Neuron (in vitro differentiated cells): ENCODE measurements around the gene SLC29A3.
"Not testable (repeated sequence)": the region's sequence is repeated elsewhere in the genome, so short reads cannot be mapped to it uniquely, and the experiment has no call there.

Source experiments
- H2AFZ ChIP-seq: one replicate; pipeline ENCODE4 v1.6.1; 2013; ENCODE audit warnings: low read depth, mild to moderate bottlenecking, inconsistent platforms, low read length, moderate library complexity
- H3K27me3 ChIP-seq: one replicate; pipeline ENCODE4 v1.6.1; 2013; ENCODE audit warnings: low read length; ENCODE audit not compliant: insufficient read depth
- H3K36me3 ChIP-seq: one replicate; pipeline ENCODE4 v1.6.1; 2013; ENCODE audit warnings: low read length; ENCODE audit not compliant: insufficient read depth
- H3K4me1 ChIP-seq: one replicate; pipeline ENCODE4 v1.6.1; 2013; ENCODE audit warnings: low read length; ENCODE audit not compliant: insufficient read depth
- H3K4me3 ChIP-seq: 2 replicates; pipeline ENCODE4 v1.5.1; 2013; ENCODE audit warnings: mild to moderate bottlenecking, low read length, moderate library complexity
- H3K9me3 ChIP-seq: one replicate; pipeline ENCODE4 v1.6.1; 2013; ENCODE audit warnings: low read length

The SLC29A3 gene

DNA sequence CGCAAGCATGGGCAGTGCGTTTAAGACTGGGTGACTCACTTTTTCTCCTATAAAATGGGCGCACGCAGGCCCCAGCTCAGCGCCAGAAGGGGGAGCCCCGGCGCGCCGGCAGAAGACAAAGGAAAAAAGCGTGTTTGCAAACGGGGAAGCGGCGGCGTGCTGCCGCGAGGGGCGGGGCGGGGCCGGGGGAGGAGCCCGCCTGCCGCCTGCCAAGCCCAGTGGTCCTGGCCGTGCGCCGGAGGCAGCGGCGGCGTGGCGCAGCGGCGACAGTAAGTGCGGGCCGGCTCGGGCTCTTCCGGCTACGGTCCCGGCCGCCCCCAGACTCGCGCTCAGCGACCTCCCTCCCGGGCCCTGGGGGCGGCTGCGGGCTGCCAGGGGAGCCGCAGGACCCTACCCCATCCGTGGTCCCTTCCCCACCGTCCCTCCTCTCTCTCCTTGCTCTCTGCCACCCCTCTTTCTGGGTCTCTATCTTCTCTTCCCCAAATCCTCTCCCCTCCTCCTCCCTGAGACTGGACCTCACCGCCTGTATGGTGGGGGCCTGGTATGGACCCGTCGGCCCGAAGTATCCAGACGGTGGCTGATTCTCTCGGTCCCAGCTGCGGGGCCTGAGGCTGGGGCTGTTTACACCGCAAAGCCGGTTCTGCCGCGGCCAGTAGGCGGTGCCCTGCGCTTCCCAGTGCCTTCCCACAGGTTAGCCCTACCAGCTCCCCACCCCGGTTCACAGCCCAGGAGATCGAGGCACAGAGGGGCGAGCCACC, at the start of gene SLC29A3:
Gene SLC29A3, plus strand, starts transcription at position 218 of the 758 bp plus-strand sequence. Its CDS starts 51 bp downstream, at position 269.
- peak within 1 kb of the TSS; percentile 77 for H3K4me3 ChIP-seq
- H3K4me1 ChIP-seq = peaks cover 5% of the 10 kb centered on the region
- peaks cover 8% of the 10 kb centered on the region for H3K27me3 ChIP-seq

DNA sequence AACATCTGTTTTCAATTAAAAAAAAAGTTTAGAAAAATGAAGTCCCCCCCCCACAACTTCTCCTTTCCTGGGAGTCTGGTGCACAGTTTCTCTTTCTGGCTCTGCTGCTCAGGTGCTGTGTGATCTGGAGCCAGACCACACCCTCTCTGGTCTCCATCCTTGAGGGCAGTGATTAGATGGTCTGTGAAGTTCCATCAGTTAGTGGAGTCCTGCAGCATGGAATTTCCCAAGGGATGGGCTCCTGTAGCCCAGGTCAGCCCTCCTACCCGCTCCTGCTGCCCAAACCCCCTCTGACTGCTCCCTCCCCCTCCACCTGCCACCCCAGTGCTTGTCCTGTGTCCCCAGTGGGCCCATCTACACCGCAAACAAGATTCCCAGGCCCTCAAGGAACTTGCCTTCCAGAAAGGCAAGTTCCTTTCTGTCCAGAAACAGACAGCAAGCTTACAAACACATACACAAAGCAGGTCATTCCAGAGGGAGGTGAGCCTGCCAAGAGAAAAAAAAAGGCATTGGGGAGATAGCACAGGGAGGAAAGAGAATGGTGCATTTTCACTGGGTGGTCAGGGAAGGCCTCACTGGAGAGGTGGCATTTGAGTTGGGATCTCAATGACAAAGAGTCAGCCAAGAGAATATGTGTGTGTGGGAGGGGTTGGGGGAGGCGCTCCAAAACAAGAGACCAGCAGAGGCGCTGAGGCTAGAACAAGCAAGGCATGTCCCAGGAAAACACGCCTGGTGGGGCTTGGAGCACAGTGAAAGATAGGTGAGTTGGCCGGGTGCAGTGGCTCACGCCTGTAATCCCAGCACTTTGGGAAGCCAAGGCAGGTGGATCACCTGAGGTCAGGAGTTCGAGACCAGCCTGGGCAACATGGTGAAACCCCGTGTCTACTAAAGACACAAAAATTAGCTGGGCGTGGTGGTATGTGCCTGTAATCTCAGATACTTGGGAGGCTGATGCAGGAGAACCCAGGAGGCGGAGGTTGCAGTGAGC, 49.5 kb upstream of the SLC29A3 start:
- Histone ChIP-seq H2AFZ (no peak overlapping the region), H3K4me1 (no peaks in the 10 kb centered on the region), H3K27me3 (peaks cover 14% of the 10 kb centered on the region), H3K36me3 (no peaks in the 10 kb centered on the region), H3K4me3 (no peak overlapping the region), H3K9me3 (no peaks in the 10 kb centered on the region)

More for the DNA sequence above, at the start of gene SLC29A3:
- no peaks in the 10 kb centered on the region for H3K9me3 ChIP-seq
- peak within 1 kb of the TSS; percentile 99 for H2AFZ ChIP-seq
- peaks cover 4% of the 10 kb centered on the region for H3K36me3 ChIP-seq

DNA sequence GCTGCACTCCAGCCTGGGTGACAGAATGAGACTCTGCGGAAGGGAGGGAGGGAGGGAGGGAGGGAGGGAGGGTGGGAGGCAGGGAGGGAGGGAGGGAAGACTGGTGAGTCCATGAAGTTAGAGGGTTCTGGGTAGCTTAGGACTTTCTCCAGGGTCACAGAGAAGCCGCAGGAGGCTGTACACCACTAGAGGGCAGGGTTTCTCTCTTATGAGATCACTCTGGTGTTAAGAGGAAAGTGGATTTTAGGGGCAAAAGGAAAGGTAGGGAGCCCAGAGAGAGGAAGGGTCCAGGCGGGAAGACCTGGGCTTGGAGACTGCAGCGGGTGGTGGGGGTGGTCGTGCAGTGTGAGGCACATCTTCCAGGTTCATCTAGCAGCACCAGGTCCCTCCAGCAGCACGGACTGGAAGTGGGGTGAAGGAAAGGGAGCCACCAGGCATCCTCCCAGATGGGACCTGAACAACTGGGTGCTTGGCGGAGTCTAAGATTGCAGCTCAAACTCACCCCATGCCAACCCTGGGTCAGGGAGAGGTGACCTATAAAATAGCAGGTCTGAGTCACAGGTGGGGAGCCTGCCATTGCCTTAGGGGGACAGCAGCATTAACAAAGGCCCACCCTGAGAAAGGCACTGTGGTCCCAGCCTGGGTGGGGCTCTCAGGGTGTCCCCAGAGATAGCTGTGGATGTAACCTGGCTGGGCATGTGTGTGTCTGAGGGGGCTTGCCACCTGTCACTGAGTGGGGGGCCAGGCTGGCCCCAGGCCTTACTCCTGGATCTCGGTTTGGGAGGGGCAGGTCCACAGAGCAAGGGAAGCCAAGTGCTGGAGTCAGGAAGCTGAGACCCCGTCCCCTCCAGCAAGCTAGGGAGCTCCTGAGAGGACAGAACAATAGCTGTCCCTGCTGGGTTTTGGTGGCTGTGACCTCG, 48.5 kb upstream of the SLC29A3 start:
- Histone ChIP-seq H3K9me3 (no peaks in the 10 kb centered on the region), H3K4me3 (no peak overlapping the region), H3K36me3 (no peaks in the 10 kb centered on the region), H2AFZ (no peak overlapping the region), H3K4me1 (no peaks in the 10 kb centered on the region), H3K27me3 (peaks cover 7% of the 10 kb centered on the region)

DNA sequence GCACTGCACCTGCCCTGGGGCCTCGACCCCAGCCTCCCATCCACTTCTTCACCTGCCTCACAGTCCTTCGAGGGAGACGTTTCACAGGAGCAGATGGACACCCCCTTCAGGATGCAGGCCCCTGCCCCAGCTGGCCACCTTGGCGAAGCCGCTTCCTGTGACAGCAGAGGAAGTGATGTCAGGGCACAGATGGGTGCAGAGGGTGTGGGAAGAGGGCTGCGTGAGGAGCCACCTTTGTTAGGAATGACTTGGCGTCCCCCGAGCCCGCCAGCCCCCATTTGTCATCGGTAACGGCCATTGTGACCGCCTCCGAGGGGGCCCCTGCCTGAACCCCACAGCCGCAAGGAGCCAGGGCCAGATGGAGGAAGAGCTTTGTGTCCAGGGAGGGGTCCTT, 47.4 kb upstream of the SLC29A3 start:
- H3K4me3 ChIP-seq = no peak overlapping the region
- H3K9me3 ChIP-seq = no peaks in the 10 kb centered on the region
- no peak overlapping the region for H2AFZ ChIP-seq
- no peaks in the 10 kb centered on the region for H3K4me1 ChIP-seq
- no peaks in the 10 kb centered on the region for H3K27me3 ChIP-seq
- no peaks in the 10 kb centered on the region for H3K36me3 ChIP-seq

DNA sequence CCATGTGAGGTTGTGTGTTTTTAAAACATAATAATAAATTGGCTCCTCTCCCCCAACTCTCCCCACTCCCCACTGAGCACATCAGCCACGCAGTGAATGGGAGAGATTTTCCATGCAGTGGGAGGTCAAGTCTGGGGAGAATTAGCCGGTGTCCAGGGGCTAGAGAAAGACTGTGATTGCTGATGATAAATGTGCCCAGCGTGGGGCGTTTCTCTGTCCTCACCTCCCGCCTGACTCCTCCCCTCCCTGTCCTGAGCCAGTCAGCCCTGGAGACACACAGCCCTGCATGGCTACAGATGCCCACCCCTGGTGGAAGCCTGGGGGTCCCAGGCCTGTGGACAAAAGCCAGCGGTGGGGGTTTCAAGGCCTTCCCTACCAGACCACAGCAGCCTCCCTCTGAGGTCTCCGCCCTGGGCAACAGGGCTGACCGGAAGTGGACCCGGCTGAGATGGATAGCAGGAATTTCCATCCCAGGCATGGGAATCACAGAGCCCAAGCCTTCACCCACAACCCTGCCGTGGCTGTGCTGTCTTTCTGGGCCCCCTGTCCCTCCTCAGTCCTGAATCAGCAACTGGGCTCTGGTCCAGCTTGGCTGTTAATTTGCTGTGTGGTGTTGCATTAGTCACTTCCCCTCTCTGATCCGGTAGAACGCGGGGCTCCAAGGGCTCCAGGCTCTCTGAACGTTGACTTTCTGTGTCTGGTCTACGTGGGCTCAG, 46.8 kb upstream of the SLC29A3 start:
- Histone ChIP-seq H3K36me3 (no peaks in the 10 kb centered on the region), H3K4me3 (no peak overlapping the region), H3K27me3 (no peaks in the 10 kb centered on the region), H2AFZ (no peak overlapping the region), H3K9me3 (no peaks in the 10 kb centered on the region), H3K4me1 (no peaks in the 10 kb centered on the region)

GRCh38 chr10:71272974-71273373, 46.1 kb upstream of the SLC29A3 start:
- H3K36me3 ChIP-seq, H3K27me3 ChIP-seq, H2AFZ ChIP-seq, H3K4me1 ChIP-seq, H3K9me3 ChIP-seq, H3K4me3 ChIP-seq: not testable (repeated sequence)

GRCh38 chr10:71273506-71273905, 45.6 kb upstream of the SLC29A3 start:
- H3K36me3 ChIP-seq = no peaks in the 10 kb centered on the region
- no peak overlapping the region for H3K4me3 ChIP-seq
- H3K4me1 ChIP-seq = no peaks in the 10 kb centered on the region
- no peak overlapping the region for H2AFZ ChIP-seq
- no peaks in the 10 kb centered on the region for H3K27me3 ChIP-seq
- no peaks in the 10 kb centered on the region for H3K9me3 ChIP-seq

DNA sequence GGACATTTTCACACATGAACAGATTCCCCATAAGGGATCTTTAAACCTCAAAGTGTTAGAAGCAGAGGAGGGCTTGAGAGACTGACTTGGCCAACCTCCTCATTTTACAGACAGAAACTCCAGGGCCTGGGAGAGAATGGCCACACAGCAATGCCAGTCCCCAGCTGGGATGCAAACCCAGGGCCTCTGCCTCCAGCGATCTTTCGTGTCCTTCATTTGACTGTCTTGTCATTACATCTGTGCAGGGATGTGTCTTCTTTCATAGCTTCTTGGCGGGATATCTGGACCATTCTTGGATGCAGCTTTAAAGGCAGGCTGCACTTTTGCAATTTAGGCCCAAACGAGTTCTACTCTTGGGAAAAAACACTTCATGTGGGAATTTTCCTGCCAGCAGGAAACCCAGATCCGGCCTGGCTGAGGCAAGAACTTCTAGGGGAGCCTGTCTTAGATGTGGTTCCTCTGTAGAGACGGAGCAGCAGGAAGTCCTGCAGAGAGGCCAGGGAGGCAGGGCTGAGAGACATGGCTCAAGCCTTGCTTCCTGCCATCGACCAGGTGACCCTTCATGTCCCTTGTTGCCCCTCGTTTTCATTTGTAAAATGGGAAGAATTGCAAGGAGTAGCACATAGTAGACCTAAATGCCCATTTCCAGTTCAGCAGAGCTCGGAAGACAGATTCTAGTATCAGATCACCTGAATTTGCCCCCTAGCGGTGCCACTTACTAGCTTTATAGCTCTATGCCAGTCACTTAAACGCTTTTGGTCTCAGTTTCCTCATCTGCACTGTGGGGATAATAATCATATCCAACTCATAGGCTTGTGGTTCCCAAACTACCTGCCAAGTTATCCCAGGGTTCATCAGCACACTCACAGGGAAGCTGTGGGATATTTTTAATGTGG, 43.9 kb upstream of the SLC29A3 start:
- no peaks in the 10 kb centered on the region for H3K27me3 ChIP-seq
- no peaks in the 10 kb centered on the region for H3K36me3 ChIP-seq
- H3K4me3 ChIP-seq = no peak overlapping the region
- H3K4me1 ChIP-seq = no peaks in the 10 kb centered on the region
- H3K9me3 ChIP-seq = no peaks in the 10 kb centered on the region
- no peak overlapping the region for H2AFZ ChIP-seq

DNA sequence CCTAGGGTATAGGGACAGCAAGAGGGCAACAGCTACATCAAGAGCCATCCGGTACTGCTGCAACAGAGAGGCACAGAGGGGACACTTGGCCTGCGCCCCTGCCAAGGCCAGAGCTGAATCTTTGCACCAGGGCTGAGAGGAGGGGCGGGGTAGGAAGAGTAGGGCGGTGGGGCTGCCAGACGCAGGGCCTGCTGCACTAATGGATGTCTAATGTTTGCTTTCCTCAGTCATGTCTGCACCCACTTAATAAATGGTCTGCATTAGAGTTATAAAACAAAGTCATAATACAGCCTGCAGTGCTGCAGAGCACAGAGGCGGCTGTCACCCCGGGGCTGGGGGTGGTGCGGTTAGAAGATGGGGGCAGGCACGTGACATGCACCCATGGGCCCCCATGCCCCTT, 42.2 kb upstream of the SLC29A3 start:
- no peak overlapping the region for H3K4me3 ChIP-seq
- H3K4me1 ChIP-seq = no peaks in the 10 kb centered on the region
- no peaks in the 10 kb centered on the region for H3K27me3 ChIP-seq
- no peaks in the 10 kb centered on the region for H3K9me3 ChIP-seq
- H2AFZ ChIP-seq = no peak overlapping the region
- H3K36me3 ChIP-seq = no peaks in the 10 kb centered on the region

- no peaks in the 10 kb centered on the region for H3K36me3 ChIP-seq
- no peak overlapping the region for H3K4me3 ChIP-seq
- H2AFZ ChIP-seq = no peak overlapping the region
- no peaks in the 10 kb centered on the region for H3K4me1 ChIP-seq
- H3K9me3 ChIP-seq = no peaks in the 10 kb centered on the region
- no peaks in the 10 kb centered on the region for H3K27me3 ChIP-seq
Measured at GRCh38 chr10:71277914-71278665, 41.0 kb upstream of the SLC29A3 start.
